ENCODE measurements around the gene PHYHIPL.

- TF ChIP-seq CTCF (IDR thresholded peaks at IDR 0.05) (no peak), POLR2A (IDR thresholded peaks at IDR 0.05) (no peak)
Observed at GRCh38 chr10:59279476-59279875, 103.0 kb downstream of the PHYHIPL start.

All from heart left ventricle (tissue), 13 donors.